GM19193 (cell line): ENCODE data around the gene LYPD1.

Experiments used
- POLR2A ChIP-seq: IDR thresholded peaks from 4 replicates; pipeline ENCODE4 v1.6.1; 2011; ENCODE audit not compliant: insufficient read depth, insufficient read length; ENCODE audit errors: extremely low read depth

The LYPD1 gene

DNA sequence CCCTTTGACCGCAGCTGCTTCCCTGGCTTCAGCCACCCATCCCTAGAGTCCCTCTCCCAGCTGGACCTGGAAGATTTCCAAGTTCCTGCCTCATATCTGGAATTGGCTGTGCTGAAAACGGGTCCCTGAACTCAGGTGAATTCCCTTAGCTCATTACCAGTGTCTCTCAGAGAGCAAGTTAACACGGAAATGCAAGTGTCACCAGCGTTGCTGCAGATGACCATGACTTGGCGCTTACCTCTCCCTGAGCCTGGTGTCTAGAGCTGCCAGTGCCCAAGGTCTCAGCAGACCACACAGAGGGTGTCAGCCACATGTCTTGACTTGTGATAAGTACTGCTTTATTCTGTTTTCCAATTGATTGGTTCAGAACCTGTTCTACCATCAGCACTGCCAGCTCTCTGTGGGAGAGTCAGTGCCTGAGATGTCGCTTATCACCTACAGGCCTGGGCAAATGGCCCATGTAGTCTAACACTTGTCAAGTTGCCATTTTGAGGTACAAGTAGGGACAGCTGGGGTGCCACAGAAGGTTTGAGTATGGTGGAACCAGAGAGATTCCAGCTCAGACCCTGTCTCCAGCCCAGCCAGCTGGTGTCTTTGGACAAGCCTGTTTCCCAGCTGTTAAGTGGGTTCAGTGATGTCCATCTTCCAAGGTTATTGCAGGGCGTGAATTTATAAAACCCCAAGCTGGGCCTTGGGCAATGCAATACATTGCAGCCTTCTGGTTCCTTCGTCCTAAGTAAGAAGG is 48.7 kb downstream of the LYPD1 start:
- TF ChIP-seq POLR2A: no peak

DNA sequence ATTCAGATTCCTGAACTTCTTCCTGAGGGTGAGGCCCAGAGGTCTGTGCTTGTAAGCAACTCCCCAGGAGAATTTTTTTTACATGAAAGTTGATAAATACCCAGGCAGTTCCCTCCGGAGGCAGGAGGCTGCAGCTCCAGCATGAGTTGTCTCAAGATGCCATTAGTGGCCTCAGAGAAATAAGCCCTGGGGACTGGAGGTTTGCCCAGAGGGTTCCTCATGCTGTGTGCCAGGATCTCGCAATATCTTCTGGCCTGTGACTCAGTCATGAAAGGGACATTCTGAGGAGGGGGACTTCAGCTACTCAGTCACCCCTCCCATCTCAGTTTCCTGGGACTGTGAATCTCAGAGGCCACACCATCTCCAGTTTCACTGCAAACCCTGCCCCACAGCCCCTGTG is 49.9 kb downstream of the LYPD1 start:
- TF ChIP-seq POLR2A: no peak

DNA sequence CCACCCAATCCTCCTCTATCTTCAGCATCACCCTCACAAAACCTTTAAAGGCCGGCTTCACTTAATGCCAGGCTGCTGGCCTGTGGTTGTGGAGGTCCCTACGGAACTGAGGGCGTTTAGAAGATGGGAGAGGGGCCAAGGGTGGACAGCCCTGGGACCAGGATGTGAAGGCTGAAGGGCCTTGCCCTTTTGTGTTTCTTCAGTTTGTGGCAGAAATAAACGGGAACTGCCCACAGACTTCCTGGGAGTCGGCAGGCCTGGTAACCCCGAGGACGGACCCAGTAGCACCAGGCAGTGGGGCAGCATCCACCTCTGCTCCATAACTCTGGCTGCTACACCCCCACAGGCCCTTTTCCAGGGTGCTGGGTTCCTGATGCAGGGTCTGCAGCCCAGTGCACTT is 51.3 kb downstream of the LYPD1 start:
- no peak for TF ChIP-seq POLR2A

DNA sequence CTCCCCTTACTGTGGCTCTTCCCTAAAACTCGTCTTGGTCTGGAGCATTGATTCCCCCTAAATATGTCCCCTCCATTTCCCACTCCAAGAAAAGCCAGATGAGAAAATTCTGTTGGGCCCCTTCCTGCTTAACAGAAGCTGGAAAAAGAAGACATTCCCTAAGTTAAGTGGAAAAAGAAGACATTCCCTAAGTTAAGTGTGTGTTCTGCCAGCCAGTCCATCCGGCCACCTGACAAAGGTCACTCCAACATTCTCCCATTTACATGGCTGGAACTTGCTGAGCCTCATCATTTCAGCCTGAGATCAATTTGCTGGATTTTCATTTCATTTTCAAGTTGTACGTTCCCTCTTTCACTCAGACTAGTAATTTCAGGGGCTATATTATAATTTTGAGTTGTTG is 52.0 kb downstream of the LYPD1 start:
- no peak for TF ChIP-seq POLR2A

DNA sequence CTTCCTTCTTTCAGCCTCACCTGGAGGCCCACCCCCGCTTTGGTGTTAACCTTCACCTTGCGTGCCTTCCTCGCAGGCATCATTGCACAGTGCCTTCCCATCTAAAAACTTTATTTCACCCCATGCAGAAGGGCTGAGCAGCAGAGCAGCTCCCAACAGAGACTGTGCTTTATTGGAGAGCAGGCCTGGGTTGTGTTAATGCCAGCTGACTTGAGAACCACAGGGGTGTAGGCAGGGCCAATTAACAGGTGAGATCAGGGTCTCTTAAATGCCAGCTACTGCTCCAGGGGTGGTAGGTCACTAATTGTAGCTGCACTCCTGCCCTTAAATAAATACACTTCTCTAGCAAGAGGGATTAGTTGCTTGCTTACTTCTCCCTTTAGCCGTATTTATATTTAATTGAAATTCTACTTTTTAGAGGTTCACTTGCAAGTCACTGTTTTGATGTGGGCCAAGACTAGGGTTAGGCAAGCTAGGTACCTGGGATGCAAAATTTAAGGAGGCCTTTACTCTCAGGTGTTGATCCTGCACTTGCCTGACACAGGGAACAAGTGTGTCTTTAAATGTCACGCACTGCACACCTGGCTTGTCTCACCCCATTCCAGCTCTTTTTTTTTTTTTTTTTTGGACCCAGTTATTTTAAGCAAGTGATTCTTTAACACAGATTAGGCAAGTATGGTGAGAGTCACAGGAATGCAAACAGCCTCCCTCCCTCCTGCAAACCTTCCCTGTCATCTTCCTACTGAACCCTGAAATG is 54.5 kb downstream of the LYPD1 start:
- no peak for TF ChIP-seq POLR2A

DNA sequence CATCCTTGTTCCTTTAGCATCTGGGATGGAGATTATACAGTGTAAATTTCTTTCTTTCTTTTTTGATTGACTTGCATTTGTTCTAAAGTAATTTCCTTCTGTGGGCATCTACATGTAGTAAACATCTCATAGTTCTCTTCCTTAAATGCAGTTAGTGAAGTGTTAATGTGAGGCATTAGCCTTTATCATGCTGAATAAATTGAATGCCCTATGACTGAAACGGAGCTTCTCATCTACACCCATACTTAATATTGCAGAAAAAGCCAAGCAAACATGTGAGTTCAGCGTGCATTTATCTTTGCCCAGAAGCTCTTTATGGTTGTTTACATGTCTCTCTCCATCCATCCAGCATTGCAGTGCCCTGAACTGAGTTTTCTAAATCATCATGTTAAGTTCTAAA is 58.3 kb downstream of the LYPD1 start:
- no peak for TF ChIP-seq POLR2A

DNA sequence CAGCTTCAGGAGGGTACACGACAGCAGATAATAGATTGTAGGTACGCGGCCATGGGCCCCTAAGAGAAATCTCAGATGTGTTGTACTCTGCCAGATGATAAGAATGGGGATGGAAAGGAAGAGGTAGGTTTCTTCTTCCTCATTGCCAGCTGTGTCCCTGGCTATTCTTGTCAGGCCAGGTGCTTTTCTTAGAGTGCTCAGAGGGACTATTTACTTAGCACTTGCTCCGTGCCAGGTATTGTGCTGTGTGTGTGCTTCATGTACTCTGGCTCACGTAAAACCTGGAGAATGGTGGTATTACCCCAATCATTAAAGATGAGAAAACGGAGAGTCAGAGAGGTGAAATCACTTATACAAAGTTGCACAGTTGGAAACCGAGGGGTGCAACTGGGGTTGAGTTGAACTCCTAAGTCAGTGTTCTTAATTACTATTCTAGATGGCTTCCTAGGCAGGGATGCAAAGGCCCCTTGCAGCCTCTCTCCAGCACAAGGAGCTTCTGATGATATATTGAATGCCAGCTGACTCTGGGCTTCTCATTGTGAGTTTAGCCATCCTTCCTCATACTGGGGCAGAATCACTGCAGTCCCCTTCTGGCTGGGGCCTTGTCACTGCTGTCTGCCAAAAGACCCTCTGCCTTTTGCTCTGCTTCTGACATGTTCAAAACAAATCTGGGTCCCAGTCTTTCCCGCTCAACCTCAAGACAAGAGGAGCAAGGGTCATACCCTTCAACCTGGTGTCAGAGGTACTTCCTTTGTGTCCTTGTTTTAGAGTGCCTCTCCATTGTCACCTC is 60.7 kb downstream of the LYPD1 start:
- no peak for TF ChIP-seq POLR2A

DNA sequence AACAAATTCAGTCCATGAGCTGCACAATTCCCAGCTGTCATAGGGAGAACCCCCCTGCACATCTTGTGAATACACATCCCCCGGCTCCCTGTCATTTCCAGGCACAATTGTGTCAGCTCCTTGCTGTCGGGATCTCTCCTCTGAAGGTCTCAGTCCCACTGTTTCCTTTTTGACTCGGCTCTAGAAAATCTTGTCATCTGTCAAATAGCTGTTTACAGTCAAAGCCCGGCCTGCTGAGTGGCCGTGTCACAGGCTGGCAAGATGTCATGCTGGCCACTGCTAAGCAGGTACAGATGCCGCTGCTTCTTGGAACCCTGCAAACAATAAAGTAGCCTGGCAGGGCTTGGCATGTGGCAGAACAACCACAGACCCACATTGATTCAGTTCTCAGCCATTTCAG is 61.7 kb downstream of the LYPD1 start:
- TF ChIP-seq POLR2A: no peak

DNA sequence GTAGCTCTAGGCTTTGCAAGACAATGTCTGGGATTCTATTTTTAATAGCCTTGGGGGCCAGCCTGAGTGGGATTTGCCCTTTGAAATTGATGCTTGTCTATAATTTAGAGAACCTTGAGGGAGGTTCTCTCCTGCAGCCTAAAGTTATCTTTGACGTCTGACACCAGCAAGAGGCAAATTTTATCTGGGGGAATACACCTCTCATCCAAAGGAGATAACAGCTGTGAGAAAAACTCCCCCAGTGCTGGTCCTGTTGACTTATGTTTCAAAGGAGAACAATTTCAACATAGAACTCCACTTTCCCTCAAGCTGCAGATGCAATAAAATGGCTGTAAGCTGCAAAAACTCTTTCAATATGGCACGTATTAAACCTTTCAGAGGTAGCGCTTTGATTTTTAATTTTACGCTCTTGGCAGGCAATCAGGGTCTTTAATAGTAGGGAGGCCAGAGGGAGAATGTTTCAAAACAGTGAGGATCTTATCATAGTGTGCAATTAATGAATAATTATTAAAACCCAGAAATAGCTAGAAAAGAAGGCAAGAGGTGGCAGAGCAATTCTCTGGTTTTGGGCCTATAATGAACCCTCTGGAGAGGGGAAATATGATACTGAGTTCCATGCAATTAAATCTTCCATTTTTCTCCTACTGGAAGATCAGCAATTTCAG is 62.4 kb downstream of the LYPD1 start:
- no peak for TF ChIP-seq POLR2A

DNA sequence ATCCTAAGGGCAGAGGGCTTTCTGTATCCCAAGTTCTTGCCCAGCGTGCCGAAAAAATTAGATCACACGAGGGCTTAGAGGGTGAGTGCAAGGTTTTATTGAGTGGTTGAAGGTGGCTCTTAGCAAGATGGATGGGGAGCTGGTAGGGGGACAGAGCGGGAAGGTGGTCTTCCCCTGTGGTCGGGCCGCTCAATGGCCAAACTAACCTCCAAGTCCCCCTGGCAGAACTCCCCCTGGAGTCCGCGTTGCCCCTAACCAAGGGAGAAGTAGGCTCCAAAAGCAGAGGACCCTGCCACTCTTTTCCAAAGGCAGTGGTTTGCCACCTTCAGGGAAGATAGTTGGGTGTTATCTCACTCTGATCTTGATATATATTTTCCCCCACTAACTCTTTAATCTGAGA is 63.4 kb downstream of the LYPD1 start:
- no peak for TF ChIP-seq POLR2A

DNA sequence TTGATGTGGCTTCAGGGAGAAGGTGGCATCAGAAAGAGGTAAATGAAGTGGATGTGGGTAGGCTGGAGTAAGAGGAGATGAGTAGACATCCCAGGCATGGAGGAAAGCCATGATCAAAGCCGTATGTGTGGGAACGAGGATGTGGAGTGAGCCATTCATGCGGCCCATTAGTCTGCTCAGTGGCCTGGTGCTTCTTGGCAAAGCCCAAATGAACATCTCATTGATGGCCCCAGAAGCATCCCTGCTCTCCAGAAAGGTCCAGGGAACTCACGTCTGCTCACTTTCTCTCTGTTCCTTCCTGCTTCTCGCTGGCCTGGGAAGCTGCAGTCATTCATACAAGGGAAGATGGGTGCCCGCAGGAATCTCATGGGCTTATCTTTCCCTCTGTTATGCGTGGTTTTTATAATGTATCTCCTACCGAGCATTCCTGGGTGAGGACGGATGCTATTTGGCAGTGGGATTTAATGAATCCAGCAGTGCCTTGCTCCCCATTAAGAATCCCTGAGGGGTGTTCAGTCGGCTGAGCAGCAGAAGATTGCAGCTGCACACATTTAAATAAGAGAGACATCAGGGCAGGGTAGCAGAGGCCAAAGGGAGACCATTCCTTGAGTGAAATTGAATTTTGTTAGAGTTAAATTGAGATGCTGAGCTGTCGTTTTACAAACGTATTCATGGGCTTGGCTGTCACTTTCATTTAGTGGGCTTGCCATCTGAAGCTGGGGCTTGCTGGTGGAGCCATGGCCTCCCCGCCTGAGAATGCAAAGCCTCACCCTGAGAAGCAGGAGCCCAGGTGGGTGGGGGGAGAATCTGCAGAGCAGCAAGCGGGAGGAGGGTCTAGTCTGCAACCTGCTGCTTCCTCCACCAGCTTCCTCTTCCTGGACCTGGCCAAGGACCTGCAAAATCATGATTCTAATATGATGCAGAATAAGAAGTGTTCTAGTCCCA is 64.5 kb downstream of the LYPD1 start:
- TF ChIP-seq POLR2A: no peak

DNA sequence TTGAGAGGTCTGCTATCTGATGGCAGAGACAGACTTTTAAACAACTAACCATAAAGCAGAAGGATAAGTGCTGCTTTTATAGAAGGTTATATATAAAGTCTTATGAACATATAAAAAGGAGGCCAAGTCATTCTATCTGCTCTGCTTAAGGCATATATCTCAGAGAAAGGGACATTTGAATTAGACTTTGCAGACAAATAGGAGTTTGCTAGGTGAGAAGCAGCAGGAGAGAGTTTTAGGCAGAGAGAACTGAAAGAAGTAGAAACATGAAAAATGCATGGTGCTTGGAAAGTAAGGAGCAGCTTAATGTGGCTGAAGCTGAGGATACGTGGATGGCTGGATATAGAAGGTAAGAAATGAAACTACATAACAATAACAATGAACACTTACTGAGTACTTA is 65.4 kb downstream of the LYPD1 start:
- TF ChIP-seq POLR2A: no peak

DNA sequence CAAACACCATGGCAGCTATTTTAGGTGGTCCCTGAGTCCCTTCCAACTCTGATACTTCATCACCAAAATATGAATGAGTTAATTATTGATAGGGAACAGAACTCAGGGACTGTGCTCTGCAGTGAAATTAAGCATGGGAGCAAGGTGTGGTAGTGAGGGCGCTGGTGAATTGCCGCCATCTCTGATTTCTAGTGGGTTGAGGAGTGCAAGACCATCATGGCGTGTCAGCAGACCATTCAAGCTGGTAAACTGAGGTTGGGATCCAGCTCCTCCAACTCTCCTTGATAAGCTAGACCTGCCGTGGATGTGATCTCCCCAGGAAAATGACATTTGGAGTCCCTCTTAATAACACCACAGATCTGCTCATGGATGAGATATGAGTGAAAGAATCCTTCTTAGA is 70.4 kb downstream of the LYPD1 start:
- TF ChIP-seq POLR2A: no peak

DNA sequence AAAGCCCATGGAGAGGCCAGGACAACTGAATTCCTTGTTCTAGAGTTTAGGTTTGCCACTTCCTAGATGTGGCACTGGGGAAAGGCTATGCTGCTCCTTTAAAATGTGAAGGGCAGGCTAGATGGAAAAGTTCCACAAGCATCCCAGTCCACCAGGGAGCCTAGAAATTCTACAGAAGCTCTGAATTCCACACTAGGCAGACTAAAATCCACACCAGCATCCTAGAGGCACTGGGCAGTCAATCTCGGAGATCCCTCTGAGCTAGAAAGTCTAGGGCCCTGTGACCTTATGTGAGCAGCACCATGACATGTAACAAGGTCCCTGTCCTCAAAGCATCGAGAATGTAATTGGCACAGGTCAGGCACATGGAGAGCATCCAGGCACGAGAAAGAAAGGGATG is 71.5 kb downstream of the LYPD1 start:
- TF ChIP-seq POLR2A: no peak

DNA sequence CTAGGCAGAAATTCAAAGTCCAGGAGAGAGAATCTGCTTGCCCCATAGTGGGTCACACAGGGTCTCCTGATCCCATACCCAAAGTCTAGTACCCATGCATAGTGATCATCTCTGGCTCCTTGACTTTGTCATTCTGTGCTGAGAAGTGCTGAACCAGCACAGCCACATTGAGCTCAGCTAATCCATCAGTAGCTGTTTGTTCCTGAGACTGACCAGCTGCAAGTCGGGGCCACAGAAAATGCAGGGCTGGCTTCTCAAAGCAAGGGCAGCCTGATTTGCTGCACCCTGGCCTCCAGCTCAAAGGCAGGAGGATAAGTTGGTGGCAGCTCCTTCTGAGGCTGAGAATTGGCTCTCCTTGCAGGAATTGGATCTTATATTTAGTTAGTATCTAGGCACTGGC is 72.2 kb downstream of the LYPD1 start:
- no peak for TF ChIP-seq POLR2A

DNA sequence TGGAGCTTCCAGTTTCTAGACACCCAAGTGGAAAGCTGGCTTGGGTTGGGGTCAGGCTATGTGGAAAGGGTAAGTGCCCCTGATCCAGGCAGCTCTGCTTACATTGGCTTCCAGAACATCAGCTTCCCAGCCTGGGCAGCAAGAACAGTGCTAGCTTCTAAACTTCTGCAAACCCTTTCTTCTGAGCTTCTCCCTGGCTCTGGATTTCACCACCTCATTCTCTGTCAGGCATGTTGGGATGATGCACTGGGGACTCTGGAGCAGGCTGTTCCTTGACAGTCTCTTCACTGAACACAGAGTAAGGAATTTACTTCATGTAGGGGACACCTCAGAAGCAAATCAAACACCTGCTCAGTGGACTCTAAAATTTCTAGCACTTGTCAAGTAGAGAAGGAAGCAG is 72.8 kb downstream of the LYPD1 start:
- TF ChIP-seq POLR2A: no peak
